Jurkat, Clone E6-1 (cell line): ENCODE results near the gene LZIC.
A peak's percentile ranks its signal among the peaks of the same experiment; 100 is the strongest.

Experiments used
- DNase-seq: peaks from one replicate; pipeline ENCODE4 v3.0.0-alpha.2; 2011; ENCODE audit warnings: low read depth, low spot score
- H3K4me3 ChIP-seq: 2 replicates; pipeline ENCODE4 v1.5.1; 2011; ENCODE audit warnings: mild to moderate bottlenecking, low read length, control low read depth, moderate library complexity

LZIC gene

GRCh38 chr1:9890224-9890731 is 52.9 kb downstream of the LZIC start:
- no peak for DNase-seq
- no peak overlapping the region for H3K4me3 ChIP-seq

- no peak for DNase-seq
- no peak overlapping the region for H3K4me3 ChIP-seq
Measured at GRCh38 chr1:9889411-9889810, 53.8 kb downstream of the LZIC start.

- no peak overlapping the region for H3K4me3 ChIP-seq
- no peak for DNase-seq
Measured at GRCh38 chr1:9888886-9889285, 54.3 kb downstream of the LZIC start.

- DNase-seq, result no peak
- no peak overlapping the region for H3K4me3 ChIP-seq
Measured at GRCh38 chr1:9887070-9887469, 56.1 kb downstream of the LZIC start.

GRCh38 chr1:9886092-9886742 is 57.0 kb downstream of the LZIC start:
- no peak overlapping the region for H3K4me3 ChIP-seq
- DNase-seq, result no peak

- no peak for DNase-seq
Measured at GRCh38 chr1:9884805-9885204, 58.4 kb downstream of the LZIC start.

GRCh38 chr1:9883585-9884449 is 59.4 kb downstream of the LZIC start:
- no peak overlapping the region for H3K4me3 ChIP-seq
- DNase-seq, result no peak

More at GRCh38 chr1:9884805-9885204, 58.4 kb downstream of the LZIC start:
- no peak overlapping the region for H3K4me3 ChIP-seq

GRCh38 chr1:9882945-9883303 is 60.3 kb downstream of the LZIC start:
- no peak for DNase-seq

GRCh38 chr1:9882296-9882944 is 60.8 kb downstream of the LZIC start:
- DNase-seq, result peak; percentile 45

More at GRCh38 chr1:9882945-9883303, 60.3 kb downstream of the LZIC start:
- no peak overlapping the region for H3K4me3 ChIP-seq

GRCh38 chr1:9881838-9882249 is 61.3 kb downstream of the LZIC start:
- peak; percentile 63 for DNase-seq

More at GRCh38 chr1:9882296-9882944, 60.8 kb downstream of the LZIC start:
- no peak overlapping the region for H3K4me3 ChIP-seq

More at GRCh38 chr1:9881838-9882249, 61.3 kb downstream of the LZIC start:
- H3K4me3 ChIP-seq, result no peak overlapping the region
